GM18511 (cell line): ENCODE measurements around the gene NFYB.
"Not testable (repeated sequence)": the region's sequence is repeated elsewhere in the genome, so short reads cannot be mapped to it uniquely, and the experiment has no call there.

Experiments used
- ATAC-seq: cut with Tn5 transposase; IDR thresholded peaks from one replicate; pipeline ENCODE4 v1.9.1; 2021; ENCODE audit warnings: mild to moderate bottlenecking, moderate library complexity; ENCODE audit not compliant: unreplicated experiment

NFYB gene

DNA sequence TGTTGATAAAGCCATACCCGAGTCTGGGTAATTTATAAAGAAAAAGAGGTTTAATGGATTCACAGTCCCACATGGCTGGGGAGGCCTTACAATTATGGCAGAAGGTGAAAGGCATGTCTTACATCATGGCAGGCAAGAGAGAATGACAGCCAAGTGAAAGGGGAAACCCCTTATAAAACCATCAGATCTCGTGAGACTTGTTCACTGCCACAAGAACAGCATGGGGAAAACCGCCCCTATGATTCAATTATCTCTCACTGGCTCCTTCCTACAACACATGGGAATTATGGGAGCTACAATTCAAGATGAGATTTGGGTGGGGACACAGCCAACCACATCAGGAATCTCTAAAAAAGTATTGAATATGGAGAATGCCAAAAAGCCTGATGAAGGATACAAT, 25.0 kb upstream of the NFYB start:
- not testable (repeated sequence) for ATAC-seq

DNA sequence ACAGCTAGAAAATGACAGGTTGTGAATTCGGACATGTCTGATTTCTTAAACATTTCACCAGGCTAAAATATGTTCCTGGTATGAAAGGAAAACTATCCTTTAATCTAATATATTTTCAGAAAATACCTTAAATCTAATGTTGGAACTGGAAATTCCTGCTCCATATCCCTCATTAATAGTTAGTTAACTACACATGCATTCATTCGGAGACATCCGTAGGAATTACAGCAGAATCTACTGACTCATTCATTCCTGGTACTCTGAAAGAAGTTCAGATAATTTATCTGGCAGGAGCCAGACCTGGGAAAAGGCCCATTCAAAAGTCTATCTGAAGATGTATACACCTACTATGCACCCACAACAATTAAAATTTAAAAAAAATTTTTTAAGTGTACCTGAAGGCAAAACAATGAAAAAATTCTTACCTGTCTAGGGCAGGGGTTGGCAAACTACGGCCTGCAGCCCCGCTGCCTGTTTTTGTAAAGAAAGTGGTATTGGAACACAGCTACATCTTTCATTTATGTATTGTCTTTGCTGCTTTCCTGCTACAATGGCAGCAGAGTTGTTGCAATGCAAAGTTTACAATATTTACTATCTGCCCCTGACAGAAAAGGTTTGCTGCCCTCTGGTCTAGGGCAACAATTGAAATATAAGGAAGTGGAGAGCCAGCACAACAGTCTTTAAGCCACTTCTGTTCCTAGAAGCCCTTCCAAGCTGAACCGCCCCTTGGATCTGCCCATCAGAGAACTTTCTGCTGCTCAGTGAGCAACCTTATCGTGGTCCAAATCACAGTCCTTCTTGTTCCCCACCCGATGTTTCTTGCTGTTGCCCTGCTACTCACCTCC, 17.9 kb upstream of the NFYB start:
- no peak for ATAC-seq

DNA sequence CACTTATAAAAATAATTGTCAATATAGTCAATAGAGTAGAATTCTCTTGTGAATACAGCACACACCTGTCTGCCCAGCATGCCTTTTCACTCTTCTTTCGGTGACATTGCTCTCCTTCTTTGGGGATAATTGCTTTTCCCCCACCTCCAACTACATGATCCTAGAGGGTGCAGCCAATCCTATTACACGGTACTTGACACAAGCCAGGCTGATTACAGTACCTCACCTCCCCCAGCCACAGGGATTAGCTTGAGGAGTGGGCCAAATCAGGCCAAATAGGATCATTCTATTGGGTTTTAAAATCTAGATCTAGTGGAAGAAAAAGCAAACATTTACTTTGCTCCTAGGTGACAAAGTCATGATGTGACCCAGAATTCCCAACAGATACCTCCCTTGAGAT, 16.8 kb upstream of the NFYB start:
- no peak for ATAC-seq

DNA sequence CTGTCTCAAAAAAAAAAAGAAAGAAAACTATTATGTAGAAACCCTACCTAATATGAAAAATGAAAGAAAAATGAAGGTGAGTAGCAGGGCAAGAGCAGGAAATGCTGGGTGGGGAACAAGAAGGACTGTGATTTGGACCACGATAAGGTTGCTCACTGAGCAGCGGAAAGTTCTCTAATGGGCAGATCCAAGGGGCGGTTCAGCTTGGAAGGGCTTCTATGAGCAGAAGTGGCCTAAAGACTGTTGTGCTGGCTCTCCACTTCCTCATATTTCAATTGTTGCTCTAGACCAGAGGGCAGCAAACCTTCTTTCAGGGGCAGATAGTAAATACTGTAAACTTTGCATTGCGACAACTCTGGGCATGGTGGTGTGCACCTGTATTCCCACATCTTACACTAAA, 16.3 kb upstream of the NFYB start:
- ATAC-seq, result no peak

DNA sequence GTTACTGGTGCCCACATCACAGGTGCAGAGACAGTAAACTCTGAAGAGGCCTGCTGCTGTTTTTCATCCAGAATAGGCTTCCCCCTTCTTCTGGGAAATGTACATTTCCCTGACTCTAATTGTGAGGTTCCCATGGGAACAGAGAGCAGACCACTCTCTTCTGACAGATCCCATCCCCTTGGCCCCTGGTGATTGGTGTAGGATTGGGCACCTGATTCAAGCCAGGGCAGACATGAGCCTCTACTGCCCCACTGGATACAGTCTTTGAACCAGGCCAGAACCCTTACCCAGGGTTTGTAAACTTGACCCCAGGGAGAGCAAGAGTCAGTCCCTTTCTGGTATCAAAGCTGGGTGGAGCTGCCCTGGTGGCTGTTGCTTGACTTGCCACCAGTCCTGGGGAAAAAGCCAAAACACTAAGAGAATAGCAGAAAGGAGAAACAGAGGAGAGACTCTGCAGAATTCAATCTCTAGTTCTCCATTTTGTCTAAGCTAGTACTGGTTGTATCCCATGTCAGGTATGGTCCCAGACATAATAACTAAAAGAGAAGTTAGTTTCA, 14.8 kb upstream of the NFYB start:
- no peak for ATAC-seq

DNA sequence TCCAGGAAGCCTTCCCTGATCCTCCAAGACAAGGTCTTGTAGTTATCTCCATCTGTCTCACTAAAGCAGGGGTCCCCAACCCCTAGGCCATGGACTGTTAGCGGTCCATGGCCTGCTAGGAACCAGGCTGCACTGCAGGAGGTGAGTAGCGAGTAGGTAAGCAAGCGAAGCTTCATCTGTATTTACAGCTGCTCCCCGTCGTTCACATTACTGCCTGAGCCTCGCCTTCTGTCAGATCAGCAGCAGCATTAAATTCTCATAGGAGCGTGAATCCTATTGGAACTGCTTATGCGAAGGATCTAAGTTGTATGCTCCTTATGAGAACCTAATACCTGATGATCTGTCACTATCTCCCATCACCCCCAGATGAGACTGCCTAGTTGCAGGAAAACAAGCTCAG, 12.4 kb upstream of the NFYB start:
- ATAC-seq, result no peak

DNA sequence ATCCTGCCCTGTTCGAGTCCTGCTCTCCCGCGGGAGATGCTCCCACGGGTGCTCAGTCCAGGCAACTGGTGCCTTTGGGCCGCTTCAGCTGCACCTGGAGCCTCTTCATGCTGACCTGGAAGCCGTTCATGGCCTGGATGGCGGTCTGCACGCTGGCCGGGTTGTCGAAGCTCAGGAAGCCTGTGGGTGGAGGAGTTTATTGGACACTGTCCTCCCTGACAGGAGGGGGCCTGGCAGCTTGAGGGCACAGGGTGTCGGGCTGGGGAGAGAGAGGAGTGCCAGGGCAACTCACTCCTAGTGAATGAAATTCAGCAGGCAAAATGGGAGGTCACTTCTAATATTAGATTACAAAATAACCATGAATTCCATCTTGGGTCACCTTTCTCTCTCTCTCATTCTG, 9.3 kb upstream of the NFYB start:
- no peak for ATAC-seq

DNA sequence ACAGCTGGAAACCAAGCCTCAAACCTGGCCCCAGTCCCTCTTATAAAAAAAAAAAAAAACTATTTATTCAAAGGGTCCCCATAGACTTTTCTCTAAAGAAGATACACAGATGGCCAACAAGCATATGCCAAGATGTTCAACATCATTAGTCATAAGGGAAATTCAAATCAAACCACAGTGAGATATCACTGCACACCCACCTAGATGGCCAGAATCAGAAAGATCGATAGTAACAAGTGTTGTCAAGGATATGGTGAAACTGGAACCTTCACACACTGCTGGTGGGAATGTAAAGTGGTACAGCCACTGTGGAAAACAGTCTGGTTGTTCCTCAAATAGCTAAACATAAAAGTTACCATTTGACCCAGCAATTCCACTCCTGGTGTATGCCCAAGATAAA, 5.9 kb upstream of the NFYB start:
- no peak for ATAC-seq

DNA sequence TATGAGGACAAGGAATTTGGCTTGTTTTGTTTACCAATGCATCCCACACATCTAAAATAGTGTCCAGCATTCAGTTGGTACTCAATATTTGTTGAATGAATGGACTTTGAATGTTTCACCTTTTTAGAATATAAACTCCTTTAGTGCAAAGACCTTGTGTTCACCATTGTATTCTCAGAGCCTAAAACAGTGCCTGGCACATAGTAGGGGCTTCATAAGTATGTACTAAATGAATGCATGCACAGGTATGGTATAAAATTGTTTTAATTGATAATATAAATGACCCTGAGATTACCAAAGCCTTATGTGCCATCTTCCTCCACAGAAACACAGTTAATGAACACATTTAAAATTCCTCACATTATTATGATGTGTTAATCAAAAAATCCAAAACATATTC, 5.0 kb upstream of the NFYB start:
- ATAC-seq, result no peak

DNA sequence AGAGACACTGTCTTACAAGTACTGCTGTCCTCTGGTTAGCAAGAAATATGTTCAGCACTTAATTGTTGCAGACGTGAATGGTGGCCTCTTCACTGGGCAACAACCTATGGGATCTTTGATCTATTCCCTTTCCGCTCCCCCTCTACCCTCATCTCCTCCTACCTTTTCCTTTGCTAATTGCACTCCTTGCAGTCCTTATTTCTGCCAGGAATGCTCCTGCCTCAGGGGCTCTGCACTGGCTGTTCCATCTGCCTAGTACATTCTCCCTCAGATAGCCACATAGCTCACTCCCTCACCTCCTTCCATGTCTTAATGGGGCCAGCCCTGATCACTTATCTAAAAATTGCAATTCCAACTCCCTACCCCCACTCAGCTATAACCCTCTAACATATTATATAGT, 4.5 kb upstream of the NFYB start:
- no peak for ATAC-seq

DNA sequence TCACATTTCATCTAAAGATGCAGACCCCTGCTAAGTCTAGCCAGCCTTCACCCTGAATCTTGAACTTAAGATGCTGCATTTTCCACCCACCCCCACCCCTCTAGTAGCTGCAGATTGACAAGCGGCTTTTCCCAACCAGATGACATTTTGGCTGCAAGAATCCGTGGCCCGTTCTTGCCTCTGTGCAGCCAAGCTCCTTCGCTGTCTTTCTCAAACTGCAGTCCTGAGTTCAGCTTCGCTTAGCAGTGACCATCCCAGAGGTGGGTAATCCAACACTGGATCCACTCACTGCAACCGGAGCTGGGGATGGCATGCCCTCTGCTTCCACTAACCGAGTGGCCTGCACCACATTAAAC, 765 bp upstream of the NFYB start:
- ATAC-seq, result no peak

DNA sequence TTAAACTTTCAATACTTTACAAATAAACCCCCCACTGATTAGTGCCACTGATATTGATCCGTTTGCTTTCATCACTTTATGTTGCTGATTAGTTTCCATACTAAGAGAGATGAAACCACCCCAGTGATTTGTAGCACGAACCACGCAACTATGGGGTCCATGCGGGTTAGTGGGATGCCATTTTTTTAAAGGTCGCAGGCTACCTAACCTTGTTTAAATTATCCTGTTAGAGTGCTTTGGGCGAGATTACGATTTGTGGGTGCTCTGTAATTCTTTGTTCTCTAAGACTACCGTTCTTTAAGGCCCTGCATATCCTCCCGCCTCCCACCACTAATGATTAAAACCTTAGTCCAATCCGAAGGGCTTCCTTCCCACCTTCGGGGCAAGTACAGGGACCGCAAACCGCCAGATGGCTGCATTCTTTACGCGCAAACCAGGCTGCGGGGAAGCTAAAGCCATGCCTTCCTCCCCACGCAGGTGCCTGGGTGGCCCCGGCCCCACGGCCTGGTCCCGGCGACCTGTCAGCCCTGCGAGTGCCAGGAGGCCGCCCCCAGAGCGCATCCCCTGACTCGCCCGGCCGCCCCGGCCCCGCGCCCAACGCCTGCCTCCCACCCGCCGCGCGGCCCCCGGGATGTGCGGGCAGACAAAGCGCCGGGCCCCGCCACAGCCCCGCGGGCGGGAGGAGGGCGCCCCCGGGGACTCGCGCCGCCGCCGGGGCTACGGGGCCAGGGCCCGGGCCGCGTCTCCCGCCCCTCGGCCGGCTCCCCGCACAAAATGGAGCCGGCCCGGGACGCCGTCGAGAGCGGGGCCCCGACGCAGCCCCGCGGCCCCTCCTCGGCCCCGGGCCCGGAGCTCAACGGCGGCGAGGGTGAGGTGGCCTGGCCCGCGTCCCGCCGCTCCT, 759 bp downstream of the NFYB start:
- peak; percentile 39 for ATAC-seq

DNA sequence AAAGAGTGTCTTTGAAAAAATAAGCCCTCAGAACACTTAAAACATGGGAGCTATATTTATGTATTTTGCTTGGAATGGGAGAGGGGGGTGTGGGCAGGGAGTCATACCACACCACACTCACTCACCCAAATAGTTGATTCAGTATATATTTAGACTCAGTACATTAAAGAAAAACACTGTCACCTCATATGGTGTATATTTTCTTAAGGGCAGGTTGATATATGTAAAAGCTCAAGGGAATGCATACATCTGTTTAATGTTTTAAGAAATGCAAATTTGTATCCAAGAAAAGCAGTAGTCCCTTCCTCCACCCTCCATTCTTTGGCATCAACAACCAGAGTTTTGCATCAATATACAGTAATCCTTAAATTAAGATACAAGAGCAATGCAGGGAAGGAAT, 1.4 kb downstream of the NFYB start:
- ATAC-seq, result no peak

DNA sequence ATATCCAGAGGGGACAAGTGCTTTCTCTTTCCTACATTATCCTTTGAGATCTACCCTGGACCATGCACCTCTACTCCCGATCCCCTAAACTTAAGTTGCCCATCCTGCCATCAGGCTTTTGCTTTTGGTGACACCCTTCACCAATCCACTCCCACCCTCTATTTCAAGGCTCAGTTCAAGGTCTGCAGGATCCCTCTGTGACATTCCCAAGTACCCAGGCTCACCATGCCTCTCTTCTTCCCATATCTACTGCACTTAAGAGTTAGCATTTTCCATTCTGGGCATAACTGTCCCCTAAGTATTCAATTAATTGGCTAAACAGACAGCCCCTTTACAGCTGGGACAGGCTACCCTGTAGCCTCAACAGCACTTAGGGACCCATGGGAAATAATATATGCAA, 3.1 kb downstream of the NFYB start:
- ATAC-seq, result no peak

DNA sequence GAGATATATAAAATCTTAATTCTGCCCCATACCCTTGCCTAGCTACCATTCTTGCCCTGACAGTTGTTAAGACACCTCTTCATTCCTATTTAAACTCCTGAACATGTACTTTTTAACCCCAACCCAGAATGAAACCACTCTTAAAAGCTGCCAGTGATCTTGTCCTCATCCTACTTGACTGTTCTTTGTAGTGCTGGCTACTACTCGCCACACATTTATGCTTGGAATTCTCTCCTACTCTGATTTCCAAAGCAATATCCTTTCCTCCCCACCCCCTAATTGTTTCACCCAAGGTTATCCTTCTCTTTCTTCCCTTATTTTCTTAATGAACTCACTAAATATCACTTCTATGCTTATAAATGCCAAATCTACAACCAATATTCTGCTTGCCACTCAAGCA, 4.1 kb downstream of the NFYB start:
- ATAC-seq, result no peak

DNA sequence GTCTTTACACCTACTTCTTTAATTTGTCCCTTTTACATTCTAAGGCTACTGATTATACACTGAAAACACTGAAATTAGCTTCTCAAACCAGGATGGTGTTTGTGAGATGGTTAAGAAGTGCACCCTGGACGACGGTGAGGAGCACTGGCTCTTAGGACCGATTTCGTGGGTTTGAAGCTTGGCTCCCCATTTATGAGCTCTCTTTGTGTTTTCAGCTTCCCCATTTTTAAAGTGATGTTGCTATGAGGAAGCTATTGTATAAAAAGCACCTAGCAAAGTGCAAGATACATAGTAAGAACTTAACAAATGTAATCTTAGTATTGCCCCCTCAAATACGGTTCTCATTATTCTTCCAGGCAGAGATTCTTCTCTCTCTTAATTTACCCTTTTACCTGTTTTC, 4.7 kb downstream of the NFYB start:
- ATAC-seq, result no peak

DNA sequence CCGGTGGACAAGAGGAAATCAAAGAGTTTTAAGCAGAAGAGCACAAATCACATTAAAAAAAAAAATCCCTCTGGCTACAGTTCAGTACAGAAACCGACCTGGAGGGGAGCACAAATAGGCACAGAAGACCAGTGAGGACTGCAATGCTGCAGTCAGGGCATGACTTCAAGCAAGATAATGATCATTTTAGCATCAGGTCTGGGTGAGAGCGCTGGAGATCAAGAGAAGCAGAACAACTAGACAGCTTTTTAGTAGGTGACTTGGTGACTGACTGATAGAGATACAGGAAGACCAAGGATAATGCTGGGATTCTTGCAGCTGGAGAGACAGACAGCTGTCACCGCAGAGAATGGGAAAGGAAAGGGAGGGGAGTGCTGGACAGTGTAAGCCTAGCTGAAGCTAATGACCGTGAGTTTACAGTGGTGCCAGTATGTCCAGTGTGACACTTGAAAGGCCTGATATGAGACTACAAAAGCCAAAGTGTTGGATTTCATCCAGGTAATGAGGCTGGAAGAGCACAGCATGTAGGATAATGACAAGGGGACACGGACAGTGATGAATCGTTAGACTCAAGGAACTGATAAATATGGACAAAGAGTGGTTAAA, 5.6 kb downstream of the NFYB start:
- no peak for ATAC-seq

DNA sequence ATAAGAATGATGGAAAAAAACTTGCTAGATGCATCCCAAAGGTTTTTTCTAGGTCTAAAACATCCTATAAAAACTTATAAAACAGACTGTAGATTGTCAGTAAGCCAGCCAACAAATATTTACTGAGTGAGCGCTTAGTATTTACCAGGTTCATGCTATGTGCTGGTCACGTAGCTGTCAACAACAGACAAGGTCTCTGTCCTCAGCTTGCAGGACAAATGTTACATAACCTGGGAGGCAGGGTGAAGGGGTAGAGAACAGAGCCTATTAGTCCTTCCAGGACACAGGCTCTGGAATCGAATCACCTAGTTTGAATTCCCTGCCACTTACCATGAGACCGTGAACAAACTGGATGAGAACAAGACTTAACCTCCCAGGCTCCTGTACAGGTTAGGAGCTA, 6.4 kb downstream of the NFYB start:
- no peak for ATAC-seq

DNA sequence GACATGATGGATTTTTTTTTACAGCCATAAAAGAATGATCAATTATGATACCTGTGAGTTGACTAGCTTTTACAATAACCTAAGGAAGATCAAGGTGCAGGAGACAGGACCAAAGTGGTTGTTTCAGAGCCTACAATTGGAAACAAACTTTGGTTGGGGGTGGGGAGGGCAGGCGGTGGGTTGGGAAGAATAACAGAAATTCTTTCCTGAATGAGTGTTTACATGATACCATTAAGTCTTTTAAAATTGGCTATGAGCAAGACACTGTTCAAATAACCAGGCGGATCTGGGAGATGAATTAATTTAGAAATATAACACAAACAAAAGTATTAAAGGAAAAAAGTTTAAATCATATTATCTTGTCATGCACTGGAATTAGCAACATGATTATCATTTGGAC, 7.2 kb downstream of the NFYB start:
- no peak for ATAC-seq

DNA sequence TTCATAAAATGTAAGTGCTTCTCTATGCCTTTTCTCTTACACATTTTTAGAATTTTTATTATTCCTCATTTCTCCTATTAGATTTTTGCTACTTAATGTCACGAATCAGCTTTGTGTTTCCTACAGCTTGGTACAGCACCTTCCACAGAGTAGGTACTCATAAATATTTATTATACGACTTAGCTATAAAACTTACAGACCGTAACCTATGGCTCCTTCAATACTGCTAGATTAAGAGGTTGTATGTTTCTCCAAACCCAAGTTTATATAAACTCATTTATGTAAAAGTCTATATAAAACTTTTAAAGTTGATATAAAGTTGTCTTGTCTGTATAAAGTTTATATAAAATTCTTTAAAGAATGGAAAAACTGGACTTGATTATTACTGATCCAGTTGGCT, 11.5 kb downstream of the NFYB start:
- ATAC-seq, result no peak

DNA sequence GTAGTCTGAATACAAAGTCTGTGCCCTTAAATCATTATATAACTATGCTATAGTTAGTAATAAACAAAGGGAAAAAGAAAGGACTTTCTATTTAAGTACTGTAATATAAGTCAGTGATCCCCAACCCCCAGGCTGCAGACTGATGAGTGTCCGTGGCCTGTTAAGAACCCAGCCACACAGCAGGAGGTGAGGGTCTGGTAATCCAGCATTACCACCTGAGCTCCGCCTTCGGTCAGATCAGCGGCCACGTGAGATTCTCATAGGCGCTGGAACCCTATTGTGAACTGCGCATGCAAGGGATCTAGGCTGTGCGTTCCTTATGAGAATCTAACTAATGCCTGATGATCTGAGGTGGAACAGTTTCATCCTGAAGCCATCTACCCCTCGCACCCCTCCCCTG, 15.7 kb downstream of the NFYB start:
- no peak for ATAC-seq

DNA sequence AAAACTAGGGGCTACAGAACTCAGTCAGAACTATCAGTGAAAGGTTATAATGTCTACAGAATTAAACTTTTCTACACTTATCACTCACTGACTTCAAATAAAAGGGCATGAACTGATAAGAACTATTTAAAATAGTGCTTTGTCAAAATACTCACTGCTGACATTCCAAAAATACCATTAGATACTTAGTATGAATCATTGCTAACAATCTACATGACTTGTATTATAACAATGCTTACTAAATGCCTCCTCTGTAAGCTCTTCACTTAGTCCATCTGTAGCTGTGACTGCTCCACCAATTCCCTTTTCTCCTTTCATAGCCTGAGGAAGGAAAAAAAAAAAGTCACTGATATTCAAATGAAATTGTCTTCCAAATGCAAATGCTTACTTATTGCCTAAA, 17.0 kb downstream of the NFYB start:
- ATAC-seq, result no peak
